GM21737 (cell line): ENCODE measurements around the gene MYO19.

ENCODE experiments used
- ATAC-seq: cut with Tn5 transposase; IDR thresholded peaks from one replicate; pipeline ENCODE4 v1.9.1; 2021; ENCODE audit warnings: mild to moderate bottlenecking, moderate library complexity; ENCODE audit not compliant: unreplicated experiment

The MYO19 gene

GRCh38 chr17:36534840-36535668, at the start of gene MYO19, which contains the start of gene PIGW:
TSS of gene MYO19 (minus strand) at chr17:36534868. CDS start at chr17:36532538, 2,330 bp downstream.
TSS of gene PIGW (plus strand) at chr17:36534987. CDS start at chr17:36537102, 2,115 bp downstream.
- peak; percentile 59 for ATAC-seq

GRCh38 chr17:36583787-36584186, 49.1 kb upstream of the MYO19 start:
- ATAC-seq = no peak

GRCh38 chr17:36578671-36579070, 44.0 kb upstream of the MYO19 start:
- ATAC-seq = no peak

GRCh38 chr17:36576793-36577192, 42.1 kb upstream of the MYO19 start:
- no peak for ATAC-seq

GRCh38 chr17:36575028-36575427, 40.4 kb upstream of the MYO19 start:
- ATAC-seq = no peak

GRCh38 chr17:36566081-36566480, 31.4 kb upstream of the MYO19 start:
- ATAC-seq = no peak

GRCh38 chr17:36553459-36553858, 18.8 kb upstream of the MYO19 start:
- ATAC-seq = no peak

- no peak for ATAC-seq
These were observed 16.1 kb upstream of the MYO19 start for GRCh38 chr17:36550491-36551417.

GRCh38 chr17:36547776-36548175, 13.1 kb upstream of the MYO19 start:
- ATAC-seq = no peak

GRCh38 chr17:36546418-36547093, 11.9 kb upstream of the MYO19 start:
- ATAC-seq = no peak

- peak; percentile 66 for ATAC-seq
These were observed 11.1 kb upstream of the MYO19 start for GRCh38 chr17:36545465-36546417.

GRCh38 chr17:36545077-36545464, 10.4 kb upstream of the MYO19 start:
- ATAC-seq = peak; percentile 30

- peak; percentile 50 for ATAC-seq
These were observed 9.8 kb upstream of the MYO19 start, which contains the start of gene GGNBP2 for GRCh38 chr17:36544307-36545076. TSS of gene GGNBP2 (plus strand) at chr17:36544919. CDS start at chr17:36545725, 806 bp downstream.

GRCh38 chr17:36544044-36544306, 9.3 kb upstream of the MYO19 start:
- peak; percentile 7 for ATAC-seq

- no peak for ATAC-seq
These were observed 8.1 kb upstream of the MYO19 start for GRCh38 chr17:36542755-36543154.

GRCh38 chr17:36540696-36541095, 6.0 kb upstream of the MYO19 start:
- no peak for ATAC-seq

GRCh38 chr17:36535669-36536081, 1.0 kb upstream of the MYO19 start:
- no peak for ATAC-seq

GRCh38 chr17:36533935-36534839, 481 bp downstream of the MYO19 start:
- peak; percentile 34 for ATAC-seq
